ENCODE results near the gene COL4A2.

DNA sequence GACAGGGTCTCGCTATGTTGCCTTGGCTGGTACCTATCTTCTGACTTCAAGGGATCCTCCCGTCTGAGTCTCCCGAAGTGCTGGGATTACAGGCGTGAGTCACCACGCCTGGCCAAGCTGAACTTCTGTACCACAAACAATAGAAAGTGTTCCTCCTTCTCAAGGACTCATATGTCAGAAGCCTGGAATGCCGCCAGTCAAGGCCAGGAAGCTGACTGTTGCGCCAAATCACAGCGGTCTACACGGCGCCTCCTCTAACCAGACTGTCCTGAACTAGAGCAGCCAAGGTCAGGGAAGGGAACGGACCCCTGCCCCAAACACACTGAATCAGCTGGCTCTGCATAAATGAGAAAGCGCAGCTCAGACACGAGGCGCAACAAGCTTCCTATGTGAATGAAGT, 239.8 kb downstream of the COL4A2 start:
- TF ChIP-seq GATA2 (IDR thresholded peaks at IDR 0.05; ENCODE audit: low read depth, low read length) (no peak), GATA3 (IDR thresholded peaks at IDR 0.05; ENCODE audit: low read depth, low read length) (no peak)

Data from SH-SY5Y (cell line).